Activated T-cell treated with anti-CD3 and anti-CD28 coated beads, Interleukin-2, amount 50 U/mL, for 24 hours (primary cell): Measurements from ENCODE around the gene UBE2U.

Experiments
- DNase-seq: peaks from one replicate; pipeline ENCODE4 v3.0.0-alpha.2; 2020
- H3K27ac Mint-ChIP-seq: 2 replicates; pipeline ENCODE4 v1.8.0; 2020; ENCODE audit warnings: mild to moderate bottlenecking, mixed read lengths
- H3K27me3 Mint-ChIP-seq: 2 replicates; pipeline ENCODE4 v1.8.0; 2020; ENCODE audit warnings: mixed read lengths
- H3K36me3 Mint-ChIP-seq: 2 replicates; pipeline ENCODE4 v1.8.0; 2020; ENCODE audit warnings: low read depth, mixed read lengths
- H3K4me1 Mint-ChIP-seq: 2 replicates; pipeline ENCODE4 v1.8.0; 2020; ENCODE audit warnings: low read depth, mixed read lengths
- H3K4me3 Mint-ChIP-seq: 2 replicates; pipeline ENCODE4 v1.8.0; 2020; ENCODE audit warnings: mild to moderate bottlenecking, moderate library complexity, mixed read lengths
- H3K9me3 Mint-ChIP-seq: 2 replicates; pipeline ENCODE4 v1.8.0; 2020; ENCODE audit warnings: mixed read lengths

Gene UBE2U

GRCh38 chr1:64179588-64179987 lies 23.8 kb upstream of the UBE2U start:
- no peak for DNase-seq
- Mint-ChIP-seq H3K4me3 (no peak overlapping the region), H3K9me3 (no peaks in the 10 kb centered on the region), H3K27me3 (peaks cover 36% of the 10 kb centered on the region), H3K36me3 (no peaks in the 10 kb centered on the region), H3K27ac (no peak overlapping the region), H3K4me1 (peaks cover 7% of the 10 kb centered on the region)

GRCh38 chr1:64182207-64182606 lies 21.2 kb upstream of the UBE2U start:
- H3K4me1 Mint-ChIP-seq: peaks cover 7% of the 10 kb centered on the region
- H3K27ac Mint-ChIP-seq: no peak overlapping the region
- peaks cover 30% of the 10 kb centered on the region for H3K27me3 Mint-ChIP-seq
- DNase-seq: no peak
- H3K9me3 Mint-ChIP-seq: no peaks in the 10 kb centered on the region
- no peak overlapping the region for H3K4me3 Mint-ChIP-seq
- no peaks in the 10 kb centered on the region for H3K36me3 Mint-ChIP-seq

- no peak overlapping the region for H3K4me3 Mint-ChIP-seq
- H3K36me3 Mint-ChIP-seq: no peaks in the 10 kb centered on the region
- H3K27me3 Mint-ChIP-seq: peaks cover 20% of the 10 kb centered on the region
- no peak for DNase-seq
- no peak overlapping the region for H3K27ac Mint-ChIP-seq
- peaks cover 7% of the 10 kb centered on the region for H3K4me1 Mint-ChIP-seq
- no peaks in the 10 kb centered on the region for H3K9me3 Mint-ChIP-seq
These were observed 19.9 kb upstream of the UBE2U start for GRCh38 chr1:64183395-64184002.

- peaks cover 7% of the 10 kb centered on the region for H3K4me1 Mint-ChIP-seq
- no peak overlapping the region for H3K27ac Mint-ChIP-seq
- peaks cover 19% of the 10 kb centered on the region for H3K27me3 Mint-ChIP-seq
- H3K9me3 Mint-ChIP-seq: no peaks in the 10 kb centered on the region
- no peaks in the 10 kb centered on the region for H3K36me3 Mint-ChIP-seq
- H3K4me3 Mint-ChIP-seq: no peak overlapping the region
- no peak for DNase-seq
These were observed 19.4 kb upstream of the UBE2U start for GRCh38 chr1:64184003-64184440.

- peaks cover 7% of the 10 kb centered on the region for H3K4me1 Mint-ChIP-seq
- H3K4me3 Mint-ChIP-seq: no peak overlapping the region
These were observed 17.1 kb upstream of the UBE2U start for GRCh38 chr1:64186138-64186897.

GRCh38 chr1:64186898-64187280 lies 16.5 kb upstream of the UBE2U start:
- H3K27me3 Mint-ChIP-seq: peaks cover 8% of the 10 kb centered on the region
- H3K9me3 Mint-ChIP-seq: no peaks in the 10 kb centered on the region
- no peak overlapping the region for H3K4me3 Mint-ChIP-seq
- H3K27ac Mint-ChIP-seq: no peak overlapping the region
- H3K4me1 Mint-ChIP-seq: peaks cover 7% of the 10 kb centered on the region
- no peak for DNase-seq
- no peaks in the 10 kb centered on the region for H3K36me3 Mint-ChIP-seq

More at GRCh38 chr1:64186138-64186897, 17.1 kb upstream of the UBE2U start:
- Mint-ChIP-seq H3K27me3 (peaks cover 11% of the 10 kb centered on the region), H3K36me3 (no peaks in the 10 kb centered on the region), H3K9me3 (no peaks in the 10 kb centered on the region), H3K27ac (no peak overlapping the region)
- no peak for DNase-seq

GRCh38 chr1:64187646-64188045 lies 15.8 kb upstream of the UBE2U start:
- DNase-seq: no peak
- H3K27me3 Mint-ChIP-seq: peaks cover 3% of the 10 kb centered on the region
- no peak overlapping the region for H3K27ac Mint-ChIP-seq
- no peak overlapping the region for H3K4me3 Mint-ChIP-seq
- peaks cover 7% of the 10 kb centered on the region for H3K4me1 Mint-ChIP-seq
- H3K9me3 Mint-ChIP-seq: no peaks in the 10 kb centered on the region
- H3K36me3 Mint-ChIP-seq: no peaks in the 10 kb centered on the region

- Mint-ChIP-seq H3K27ac (no peak overlapping the region), H3K36me3 (no peaks in the 10 kb centered on the region), H3K4me3 (no peak overlapping the region)
These were observed 11.1 kb upstream of the UBE2U start for GRCh38 chr1:64192290-64192689.

GRCh38 chr1:64194168-64195080 lies 9.0 kb upstream of the UBE2U start:
- Mint-ChIP-seq H3K4me1 (peaks cover 5% of the 10 kb centered on the region), H3K27ac (no peak overlapping the region), H3K36me3 (no peaks in the 10 kb centered on the region), H3K27me3 (no peaks in the 10 kb centered on the region), H3K4me3 (no peak overlapping the region), H3K9me3 (no peaks in the 10 kb centered on the region)
- no peak for DNase-seq

More at GRCh38 chr1:64192290-64192689, 11.1 kb upstream of the UBE2U start:
- H3K9me3 Mint-ChIP-seq: no peaks in the 10 kb centered on the region
- H3K4me1 Mint-ChIP-seq: no peaks in the 10 kb centered on the region
- H3K27me3 Mint-ChIP-seq: peaks cover 3% of the 10 kb centered on the region
- no peak for DNase-seq

GRCh38 chr1:64195081-64195395 lies 8.4 kb upstream of the UBE2U start:
- Mint-ChIP-seq H3K9me3 (no peaks in the 10 kb centered on the region), H3K4me3 (no peak overlapping the region), H3K27ac (no peak overlapping the region), H3K27me3 (no peaks in the 10 kb centered on the region), H3K4me1 (peaks cover 5% of the 10 kb centered on the region), H3K36me3 (no peaks in the 10 kb centered on the region)
- no peak for DNase-seq

- Mint-ChIP-seq H3K27ac (no peak overlapping the region), H3K4me1 (peaks cover 5% of the 10 kb centered on the region), H3K4me3 (no peak overlapping the region), H3K9me3 (no peaks in the 10 kb centered on the region), H3K36me3 (no peaks in the 10 kb centered on the region), H3K27me3 (no peaks in the 10 kb centered on the region)
- no peak for DNase-seq
These were observed 7.2 kb upstream of the UBE2U start for GRCh38 chr1:64196074-64196870.

GRCh38 chr1:64197076-64197475 lies 6.3 kb upstream of the UBE2U start:
- H3K9me3 Mint-ChIP-seq: no peaks in the 10 kb centered on the region
- no peak for DNase-seq
- H3K4me3 Mint-ChIP-seq: no peak overlapping the region
- no peaks in the 10 kb centered on the region for H3K27me3 Mint-ChIP-seq
- H3K36me3 Mint-ChIP-seq: no peaks in the 10 kb centered on the region
- H3K4me1 Mint-ChIP-seq: peaks cover 5% of the 10 kb centered on the region
- H3K27ac Mint-ChIP-seq: no peak overlapping the region

- H3K36me3 Mint-ChIP-seq: no peaks in the 10 kb centered on the region
- peaks cover 9% of the 10 kb centered on the region for H3K27me3 Mint-ChIP-seq
- H3K27ac Mint-ChIP-seq: no peak overlapping the region
- H3K9me3 Mint-ChIP-seq: no peaks in the 10 kb centered on the region
- no peak overlapping the region for H3K4me3 Mint-ChIP-seq
- peaks cover 5% of the 10 kb centered on the region for H3K4me1 Mint-ChIP-seq
- DNase-seq: no peak
These were observed 4.3 kb upstream of the UBE2U start for GRCh38 chr1:64199154-64199553.

GRCh38 chr1:64200064-64200463 lies 3.4 kb upstream of the UBE2U start:
- peaks cover 14% of the 10 kb centered on the region for H3K27me3 Mint-ChIP-seq
- no peak overlapping the region for H3K4me3 Mint-ChIP-seq
- no peaks in the 10 kb centered on the region for H3K9me3 Mint-ChIP-seq
- H3K36me3 Mint-ChIP-seq: no peaks in the 10 kb centered on the region
- no peak for DNase-seq
- peaks cover 5% of the 10 kb centered on the region for H3K4me1 Mint-ChIP-seq
- no peak overlapping the region for H3K27ac Mint-ChIP-seq
